NCI-H2081 treated with DMSO at 0.1 percent for 48 hours (cell line): ENCODE measurements around the gene SMCO1.
"Not testable (repeated sequence)": the region's sequence is repeated elsewhere in the genome, so short reads cannot be mapped to it uniquely, and the experiment has no call there.

ENCODE experiments used
- DNase-seq: peaks from one replicate; lab custom pipeline; 2025; lab: John Stamatoyannopoulos, UW

SMCO1 gene

DNA sequence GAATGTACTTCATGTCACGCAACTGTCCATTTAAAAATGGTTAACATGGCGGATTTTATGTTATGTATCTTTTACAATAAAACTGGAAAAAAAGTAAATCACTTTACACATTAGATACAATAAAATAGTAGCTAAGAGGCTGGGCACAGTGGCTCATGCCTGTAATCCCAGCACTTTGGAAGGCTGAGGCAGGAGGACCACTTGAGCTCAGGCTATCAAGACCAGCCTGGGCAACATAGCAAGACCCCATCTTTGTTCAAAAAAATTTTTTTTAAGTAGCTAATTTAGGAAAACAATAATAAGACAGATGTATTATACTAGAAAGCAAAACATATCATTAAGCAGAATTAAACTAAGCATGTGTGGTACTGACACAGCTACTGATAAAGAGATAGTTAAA lies 23.1 kb downstream of the SMCO1 start:
- DNase-seq, result no peak

- DNase-seq, result no peak
Measured at GRCh38 chr3:196489747-196490146, 25.4 kb downstream of the SMCO1 start.

DNA sequence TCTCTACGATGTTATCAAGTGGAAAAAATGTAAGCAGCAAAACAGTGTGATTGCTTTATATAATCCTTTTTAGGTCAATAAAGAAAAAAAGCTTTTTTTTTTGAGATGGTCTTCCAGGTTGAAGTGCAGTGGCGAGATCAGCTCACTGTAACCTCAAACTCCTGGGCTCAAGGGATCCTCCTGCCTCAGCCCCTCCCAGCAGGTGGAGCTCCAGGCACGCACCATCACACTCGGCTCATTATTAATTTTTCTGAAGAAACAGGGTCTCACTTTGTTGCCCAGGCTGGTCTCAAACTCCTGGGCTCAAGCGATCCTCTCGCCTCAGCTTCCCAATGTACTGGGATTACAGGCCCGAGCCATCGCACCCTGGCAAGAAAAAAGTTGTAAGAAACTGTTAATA lies 28.9 kb downstream of the SMCO1 start:
- DNase-seq, result no peak

- no peak for DNase-seq
Measured at GRCh38 chr3:196477678-196478077, 37.5 kb downstream of the SMCO1 start.

- DNase-seq, result no peak
Measured at GRCh38 chr3:196472286-196472685, 42.9 kb downstream of the SMCO1 start.

- no peak for DNase-seq
Measured at GRCh38 chr3:196471551-196471950, 43.6 kb downstream of the SMCO1 start.

DNA sequence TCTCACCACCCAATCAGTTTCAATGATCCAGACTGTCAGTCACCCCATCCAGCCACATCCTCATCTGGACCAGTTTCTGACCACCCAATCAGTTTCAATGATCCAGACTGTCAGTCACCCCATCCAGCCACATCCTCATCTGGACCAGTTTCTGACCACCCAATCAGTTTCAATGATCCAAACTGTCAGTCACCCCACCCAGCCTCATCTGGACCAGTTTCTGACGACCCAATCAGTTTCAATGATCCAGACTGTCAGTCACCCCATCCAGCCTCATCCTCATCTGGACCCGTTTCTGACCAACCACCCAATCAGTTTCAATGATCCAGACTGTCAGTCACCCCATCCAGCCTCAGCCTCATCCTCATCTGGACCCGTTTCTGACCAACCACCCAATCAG lies 45.0 kb downstream of the SMCO1 start:
- DNase-seq, result not testable (repeated sequence)

DNA sequence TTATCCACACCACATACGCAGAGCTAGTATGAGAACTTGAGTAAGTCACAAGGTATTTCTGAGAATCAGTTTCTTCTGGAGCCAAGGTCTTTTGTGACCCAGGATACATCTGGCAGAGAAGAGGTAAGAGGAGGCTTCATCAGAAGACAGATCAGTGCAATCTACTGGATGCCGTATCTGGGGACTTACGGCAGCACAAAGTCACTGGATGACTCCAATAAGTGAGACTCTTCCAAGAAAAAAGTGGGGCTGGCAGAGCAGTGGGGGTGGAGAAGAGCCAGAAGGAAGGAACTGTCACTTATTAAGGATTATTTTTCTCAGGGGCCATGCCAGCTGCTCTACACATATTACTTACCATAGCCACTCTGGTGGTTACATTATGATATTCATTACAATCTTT lies 51.3 kb downstream of the SMCO1 start:
- DNase-seq, result no peak

- no peak for DNase-seq
Measured at GRCh38 chr3:196463478-196463756, 51.7 kb downstream of the SMCO1 start.

DNA sequence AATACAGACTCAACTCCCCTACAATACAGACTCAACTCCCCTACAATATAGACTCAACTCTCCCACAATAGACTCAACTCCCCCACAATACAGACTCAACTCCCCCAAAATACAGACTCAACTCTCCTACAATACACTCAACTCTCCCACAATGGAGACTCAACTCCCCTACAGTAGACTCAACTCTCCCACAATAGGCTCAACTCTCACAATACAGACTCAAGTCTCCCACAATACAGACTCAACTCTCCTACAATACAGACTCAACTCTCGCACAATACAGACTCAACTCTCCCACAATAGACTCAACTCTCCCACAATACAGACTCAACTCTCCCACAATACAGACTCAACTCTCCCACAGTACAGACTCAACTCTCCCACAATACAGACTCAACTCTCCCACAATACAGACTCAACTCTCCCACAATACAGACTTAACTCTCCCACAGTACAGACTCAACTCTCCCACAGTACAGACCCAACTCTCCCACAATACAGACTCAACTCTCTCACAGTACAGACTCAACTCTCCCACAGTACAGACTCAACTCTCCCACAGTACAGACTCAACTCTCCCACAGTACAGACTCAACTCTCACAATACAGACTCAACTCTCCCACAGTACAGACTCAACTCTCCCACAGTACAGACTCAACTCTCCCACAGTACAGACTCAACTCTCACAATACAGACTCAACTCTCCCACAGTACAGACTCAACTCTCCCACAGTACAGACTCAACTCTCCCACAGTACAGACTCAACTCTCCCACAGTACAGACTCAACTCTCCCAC lies 52.3 kb downstream of the SMCO1 start:
- DNase-seq, result not testable (repeated sequence)

DNA sequence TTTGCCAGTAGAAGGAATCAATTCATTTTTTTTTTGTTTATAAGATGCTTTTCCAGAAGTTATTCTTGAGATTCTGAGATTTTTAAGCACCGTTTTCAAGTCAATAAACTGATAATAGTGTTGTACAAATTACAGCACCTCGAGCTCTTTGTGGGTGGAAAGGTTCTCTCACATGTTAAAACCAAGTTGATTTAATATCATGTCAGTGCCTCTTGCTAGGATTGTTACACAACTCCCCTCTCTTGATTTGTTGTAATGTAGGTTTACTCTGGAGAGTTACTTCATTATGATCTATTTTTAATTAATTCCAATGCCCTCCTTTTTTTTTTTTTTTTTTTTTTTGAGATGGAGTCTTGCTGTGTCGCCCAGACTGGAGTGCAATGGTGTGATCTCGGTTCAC lies 57.1 kb downstream of the SMCO1 start:
- DNase-seq, result no peak

DNA sequence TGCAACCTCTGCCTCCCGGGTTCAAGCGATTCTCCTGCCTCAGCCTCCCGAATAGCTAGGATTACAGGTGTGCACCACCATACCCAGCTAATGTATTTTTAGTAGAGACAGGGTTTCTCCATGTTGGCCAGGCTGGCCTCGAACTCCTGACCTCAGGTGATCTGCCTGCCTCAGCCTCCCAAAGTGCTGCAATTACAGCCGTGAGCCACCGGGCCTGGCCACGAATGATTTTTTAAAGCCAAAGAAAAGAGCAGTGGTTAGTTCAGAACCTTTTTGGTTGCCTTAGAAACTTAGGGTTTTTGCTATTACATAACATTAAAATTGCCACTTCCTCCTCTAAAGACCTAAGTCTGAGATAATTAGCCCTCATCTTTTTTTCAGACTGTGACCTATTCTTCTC lies 57.7 kb downstream of the SMCO1 start:
- DNase-seq, result not testable (repeated sequence)
